CD4-positive, alpha-beta T cell treated with Interleukin-4 for 1 hour (primary cell): ENCODE measurements around the gene INSYN2B.

ENCODE experiments used
- DNase-seq, 2 donors: peaks; one replicate each; pipeline ENCODE4 v3.0.0-alpha.2; 2020 to 2022

Gene INSYN2B

GRCh38 chr5:169922474-169922873 lies 57.8 kb downstream of the INSYN2B start:
- DNase-seq, result no peak

DNA sequence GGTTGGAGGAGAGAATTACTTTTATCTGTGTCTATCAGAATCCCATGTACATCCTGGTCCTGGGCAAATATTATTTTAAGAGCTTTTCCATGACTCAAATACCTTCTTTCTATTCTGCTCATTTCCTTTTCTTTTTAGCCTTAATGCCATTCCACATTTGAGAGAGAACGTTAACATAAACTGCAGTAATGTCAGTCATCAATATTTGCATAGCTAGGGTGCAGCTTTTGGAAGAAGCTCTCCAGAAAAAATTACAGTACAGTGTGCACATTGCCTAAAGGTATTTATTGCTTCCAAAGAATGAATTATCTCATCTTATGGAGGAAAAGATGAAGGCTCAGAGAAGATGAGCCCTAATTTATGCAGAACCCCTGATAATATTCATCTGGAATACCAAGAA lies 58.3 kb downstream of the INSYN2B start:
- no peak for DNase-seq

DNA sequence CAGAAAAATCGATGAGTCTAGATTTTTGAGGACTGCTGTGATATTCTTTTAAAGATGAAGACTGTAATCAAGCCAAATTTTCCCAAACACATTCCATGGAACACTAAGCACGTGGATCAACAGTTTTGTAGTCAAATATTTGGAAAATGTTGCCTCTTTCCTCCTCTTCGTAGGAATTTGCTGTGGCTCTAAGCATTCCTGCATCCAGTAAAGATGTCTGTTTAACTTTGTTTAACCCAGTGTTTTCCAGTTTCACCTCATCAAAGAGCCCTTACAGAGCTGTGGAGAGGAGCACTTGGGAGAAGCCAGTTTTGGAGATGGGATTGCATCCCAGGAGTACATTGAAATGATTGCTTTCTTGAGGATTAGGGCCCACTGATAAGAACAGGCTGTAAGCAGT lies 58.9 kb downstream of the INSYN2B start:
- DNase-seq, result no peak

- DNase-seq, result no peak
Measured at GRCh38 chr5:169920474-169920873, 59.8 kb downstream of the INSYN2B start.

DNA sequence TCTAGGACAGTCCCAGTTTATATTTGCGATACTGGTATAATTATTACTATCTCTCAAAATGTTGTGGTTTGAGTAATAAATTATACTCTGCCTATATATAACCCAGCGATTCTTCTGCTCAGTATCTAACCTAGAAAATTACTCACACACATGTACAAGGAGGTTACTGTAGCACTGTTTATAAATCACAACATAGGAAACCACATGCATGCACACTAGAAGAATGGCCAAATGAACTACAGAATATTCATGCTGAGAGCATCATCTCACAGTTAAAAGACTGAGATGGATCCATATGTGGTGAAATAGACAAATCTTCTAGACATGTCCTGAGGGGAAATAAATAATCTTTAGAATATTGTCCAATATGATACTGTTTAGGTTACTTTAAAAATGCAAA lies 62.1 kb downstream of the INSYN2B start:
- DNase-seq, result no peak

- no peak for DNase-seq
Measured at GRCh38 chr5:169917500-169917899, 62.8 kb downstream of the INSYN2B start.

- DNase-seq, result no peak
Measured at GRCh38 chr5:169914766-169915165, 65.5 kb downstream of the INSYN2B start.

DNA sequence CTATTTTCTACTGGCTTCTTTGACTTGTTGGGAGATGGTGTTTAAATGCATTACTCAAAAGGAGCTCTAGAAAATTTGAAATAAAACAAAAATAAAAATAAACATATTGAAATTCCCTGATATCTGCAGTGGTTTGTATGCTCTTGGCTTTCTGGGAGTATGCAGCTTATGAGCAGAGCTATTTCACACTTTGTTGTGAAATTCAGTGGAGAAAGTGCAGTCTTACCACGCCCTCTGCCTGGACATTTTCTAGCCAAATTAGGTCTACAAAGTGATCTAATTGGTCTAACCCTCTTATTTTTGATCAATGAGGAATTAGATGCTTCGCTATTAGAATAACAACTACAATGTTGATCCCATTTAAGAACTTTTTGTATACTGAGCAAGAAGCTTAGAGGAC lies 66.8 kb downstream of the INSYN2B start:
- no peak for DNase-seq

GRCh38 chr5:169911448-169912212 lies 68.7 kb downstream of the INSYN2B start:
- DNase-seq, result no peak

- no peak for DNase-seq
Measured at GRCh38 chr5:169910393-169910792, 69.9 kb downstream of the INSYN2B start.

DNA sequence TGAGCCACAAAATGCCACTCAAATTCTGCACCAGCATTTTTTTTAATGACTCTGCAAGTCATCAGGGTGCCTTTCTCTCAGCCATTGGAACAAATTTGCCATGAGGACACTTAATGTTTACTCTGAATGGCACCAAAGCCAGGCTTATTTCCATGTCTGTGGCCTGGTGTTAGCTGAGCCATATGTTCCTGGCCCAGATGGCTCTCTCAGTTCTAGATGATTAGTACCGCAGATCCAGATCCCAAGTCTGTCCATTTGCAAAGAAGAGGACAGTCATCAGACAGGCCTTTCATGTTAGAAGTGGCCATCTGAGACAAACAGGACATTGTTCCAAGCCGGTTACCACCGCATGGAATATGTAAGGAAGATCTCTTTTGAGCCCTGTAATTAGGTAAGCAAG lies 70.3 kb downstream of the INSYN2B start:
- no peak for DNase-seq

- no peak for DNase-seq
Measured at GRCh38 chr5:169908864-169909263, 71.4 kb downstream of the INSYN2B start.

GRCh38 chr5:169906745-169907649 lies 73.3 kb downstream of the INSYN2B start:
- DNase-seq, result no peak

GRCh38 chr5:169905017-169905416 lies 75.3 kb downstream of the INSYN2B start:
- no peak for DNase-seq

DNA sequence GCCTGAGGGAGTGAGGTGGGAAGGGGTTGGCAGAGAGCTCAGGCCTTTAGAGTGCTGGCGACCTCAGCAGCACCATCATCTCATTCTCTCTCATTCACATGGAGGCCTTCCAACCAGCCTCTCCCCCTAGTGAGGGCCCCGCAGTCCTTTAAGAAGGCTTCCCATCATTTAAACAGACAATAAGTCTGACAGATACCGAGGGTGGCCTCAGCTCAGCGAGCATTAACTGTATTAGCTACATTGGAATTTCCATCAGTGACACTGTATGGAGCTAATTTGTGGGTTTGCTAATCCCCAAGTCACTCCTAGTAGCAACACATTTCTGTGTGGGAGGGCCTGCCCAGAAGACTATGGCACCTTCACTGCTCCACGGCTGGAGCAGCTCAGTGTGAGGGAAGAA lies 75.8 kb downstream of the INSYN2B start:
- DNase-seq, result no peak

DNA sequence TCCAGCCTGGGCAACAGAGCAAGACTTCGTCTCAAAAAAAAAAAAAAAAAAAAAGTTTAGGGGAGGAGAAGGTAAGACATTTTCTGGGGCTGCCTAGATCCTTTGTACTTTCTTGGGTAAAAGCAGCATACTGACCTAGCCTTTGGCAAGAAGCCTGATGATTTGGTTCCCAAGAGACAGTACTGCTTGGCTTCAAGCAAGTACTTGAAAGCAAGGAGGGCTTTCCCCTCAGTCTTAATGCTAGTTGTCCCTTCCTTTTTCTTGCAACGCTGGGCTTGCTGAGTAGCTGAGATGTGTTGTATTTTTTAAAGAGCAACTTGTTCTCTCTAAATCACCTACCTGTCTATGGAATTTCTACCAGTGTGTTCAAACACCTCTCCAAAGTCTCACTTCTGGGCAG lies 76.2 kb downstream of the INSYN2B start:
- no peak for DNase-seq

- DNase-seq, result no peak
Measured at GRCh38 chr5:169901896-169902295, 78.4 kb downstream of the INSYN2B start.

DNA sequence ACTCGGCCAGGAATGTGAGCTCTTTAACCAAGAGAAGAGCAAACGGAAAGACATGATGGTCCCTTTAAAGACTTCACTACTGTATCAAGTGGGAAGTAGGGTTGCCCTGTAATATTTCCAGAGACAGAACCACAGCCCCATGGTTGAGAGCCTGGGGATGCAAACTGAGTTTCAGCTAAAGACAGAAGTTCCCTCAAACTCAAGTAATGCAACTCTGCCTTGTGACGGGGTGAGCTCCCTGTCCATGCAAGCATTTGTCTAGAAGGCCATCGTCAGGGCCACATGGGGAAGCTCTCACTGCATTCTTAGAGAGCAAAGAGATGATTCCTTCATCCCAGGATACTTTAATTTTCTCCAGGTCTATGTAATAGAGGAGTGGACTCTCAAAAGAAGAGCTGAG lies 82.8 kb downstream of the INSYN2B start:
- no peak for DNase-seq

- no peak for DNase-seq
Measured at GRCh38 chr5:169895926-169896325, 84.4 kb downstream of the INSYN2B start.

GRCh38 chr5:169893571-169893970 lies 86.7 kb downstream of the INSYN2B start:
- no peak for DNase-seq

DNA sequence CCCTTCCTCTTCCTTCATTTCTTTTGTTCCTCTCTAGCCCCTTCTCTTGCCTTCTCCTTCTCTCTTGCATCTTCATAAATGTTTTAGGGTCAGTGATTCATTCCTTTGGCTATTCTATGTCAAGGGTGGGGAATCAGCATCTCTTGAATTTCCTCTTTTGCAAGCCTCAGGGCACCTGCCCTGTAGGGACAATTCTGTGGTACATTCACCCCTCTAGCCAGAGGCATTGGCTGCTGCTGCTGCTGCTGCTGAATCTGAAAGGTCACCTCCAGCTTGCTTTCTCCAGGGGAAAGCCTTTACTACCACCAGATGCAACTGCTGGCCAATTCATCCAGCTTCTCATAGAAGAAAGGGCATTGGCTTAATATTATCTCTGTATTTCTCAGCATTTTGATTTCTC lies 87.3 kb downstream of the INSYN2B start:
- DNase-seq, result no peak

DNA sequence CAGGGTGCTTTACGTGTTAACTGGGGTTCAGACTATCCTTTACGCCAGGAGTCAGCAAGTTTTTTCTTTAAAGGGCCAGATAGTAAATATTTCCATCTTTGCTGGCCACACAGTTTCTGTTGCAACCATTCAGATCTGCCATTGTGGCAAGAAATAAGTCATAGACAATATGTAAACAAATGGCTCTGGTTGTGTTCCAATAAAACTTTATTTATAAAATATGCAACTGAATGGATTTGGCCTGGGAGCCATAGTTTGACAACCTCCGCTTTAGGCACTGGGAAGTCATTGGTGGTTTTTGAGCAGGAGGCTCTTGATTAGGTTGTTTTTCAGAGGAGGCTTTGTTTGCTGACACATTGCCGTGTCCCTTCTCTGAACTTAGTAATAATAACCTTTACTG lies 90.7 kb downstream of the INSYN2B start:
- DNase-seq, result no peak

GRCh38 chr5:169886677-169887076 lies 93.6 kb downstream of the INSYN2B start:
- no peak for DNase-seq

GRCh38 chr5:169886033-169886432 lies 94.3 kb downstream of the INSYN2B start:
- no peak for DNase-seq
